RWPE1 (cell line): ENCODE results near the gene ANKRD63.

Experiments
- CTCF ChIA-PET: fragments of 350-600 bp; sonication (Branson Sonifier 250); formaldehyde crosslinking; extraction: SDS; loops from one replicate; lab custom pipeline; 2021; lab: Yijun Ruan, JAX
- POLR2A ChIA-PET: fragments of 400-600 bp; formaldehyde crosslinking; extraction: SDS; loops from one replicate; lab custom pipeline; 2020; ENCODE audit warnings: antibody characterized with exemption; ENCODE audit not compliant: low non-redundant PET; lab: Yijun Ruan, JAX
- DNase-seq: peaks from one replicate; pipeline ENCODE4 v3.0.0; 2012; ENCODE audit warnings: low spot score
- H3K27ac ChIP-seq: fragments of 450-650 bp; 2 replicates; pipeline ENCODE4 v1.5.1; 2017
- CTCF ChIP-seq: fragments of 450-650 bp; conservative IDR thresholded peaks from 2 replicates; pipeline ENCODE4 v1.5.1; 2017; ENCODE audit warnings: low read depth, mild to moderate bottlenecking

Gene ANKRD63

GRCh38 chr15:40282869-40283614, at the start of gene ANKRD63:
Gene ANKRD63 (minus strand): TSS chr15:40283064. CDS start chr15:40282586, 478 bp downstream.
- ChIA-PET POLR2A (no interaction called here), CTCF (interaction anchor here (0.6 to 1.0 kb wide), 4 partner anchors 9 to 57 kb away, joined by 3 to 10 read pairs (median 4); partner anchors contain the start of gene CCDC9B)
- no peak for TF ChIP-seq CTCF
- no peak within 1 kb of the TSS for H3K27ac ChIP-seq
- DNase-seq = no peak

- DNase-seq = no peak
- TF ChIP-seq CTCF = no peak
- ChIA-PET POLR2A (no interaction called here), CTCF (interaction anchor here (0.7 to 1.3 kb wide), 2 partner anchors 11 to 35 kb away, joined by 3 to 7 read pairs; no protein-coding TSS in a partner anchor)
- peak overlapping the region; percentile 99 for H3K27ac ChIP-seq
Measured at GRCh38 chr15:40332113-40332781, 49.4 kb upstream of the ANKRD63 start.

- no peak for DNase-seq
- ChIA-PET CTCF (interaction anchor here (1.3 kb wide), 1 partner anchor 11 kb away, joined by 7 read pairs; no protein-coding TSS in a partner anchor), POLR2A (no interaction called here)
- H3K27ac ChIP-seq = peak overlapping the region; percentile 99
- no peak for TF ChIP-seq CTCF
Measured at GRCh38 chr15:40331637-40332036, 48.8 kb upstream of the ANKRD63 start.

- TF ChIP-seq CTCF = no peak
- no peak for DNase-seq
- CTCF ChIA-PET = no interaction called here
- POLR2A ChIA-PET = interaction anchor here (0.6 kb wide), 1 partner anchor 272 kb away, joined by 4 read pairs; no protein-coding TSS in a partner anchor
- peak overlapping the region; percentile 32; the same call in 1 of the 2 replicates for H3K27ac ChIP-seq
Measured at GRCh38 chr15:40331026-40331425, 48.2 kb upstream of the ANKRD63 start.

- no peak for TF ChIP-seq CTCF
- peak overlapping the region; percentile 32 for H3K27ac ChIP-seq
- ChIA-PET POLR2A (interaction anchor here (0.6 kb wide), 1 partner anchor 271 kb away, joined by 4 read pairs; no protein-coding TSS in a partner anchor), CTCF (no interaction called here)
- DNase-seq = no peak
Measured at GRCh38 chr15:40330368-40330836, 47.5 kb upstream of the ANKRD63 start.

- peak overlapping the region; percentile 32; the same call in 1 of the 2 replicates for H3K27ac ChIP-seq
- no peak for TF ChIP-seq CTCF
- CTCF ChIA-PET = interaction anchor here (2.4 kb wide), 1 partner anchor 9 kb away, joined by 16 read pairs; no protein-coding TSS in a partner anchor
- no peak for DNase-seq
- POLR2A ChIA-PET = interaction anchor here (0.9 kb wide), 1 partner anchor 12 kb away, joined by 3 read pairs; no protein-coding TSS in a partner anchor
Measured at GRCh38 chr15:40329804-40330203, 46.9 kb upstream of the ANKRD63 start.
